CD4-positive, alpha-beta T cell treated with Interleukin-10 for 1 hour (primary cell): Measurements from ENCODE around the gene WASF2.
A peak's percentile ranks its signal among the peaks of the same experiment; 100 is the strongest.
"Not testable (repeated sequence)": the region's sequence is repeated elsewhere in the genome, so short reads cannot be mapped to it uniquely, and the experiment has no call there.

Experiments used
- DNase-seq: peaks from one replicate; pipeline ENCODE4 v3.0.0-alpha.2; 2020

WASF2 gene, protein sequence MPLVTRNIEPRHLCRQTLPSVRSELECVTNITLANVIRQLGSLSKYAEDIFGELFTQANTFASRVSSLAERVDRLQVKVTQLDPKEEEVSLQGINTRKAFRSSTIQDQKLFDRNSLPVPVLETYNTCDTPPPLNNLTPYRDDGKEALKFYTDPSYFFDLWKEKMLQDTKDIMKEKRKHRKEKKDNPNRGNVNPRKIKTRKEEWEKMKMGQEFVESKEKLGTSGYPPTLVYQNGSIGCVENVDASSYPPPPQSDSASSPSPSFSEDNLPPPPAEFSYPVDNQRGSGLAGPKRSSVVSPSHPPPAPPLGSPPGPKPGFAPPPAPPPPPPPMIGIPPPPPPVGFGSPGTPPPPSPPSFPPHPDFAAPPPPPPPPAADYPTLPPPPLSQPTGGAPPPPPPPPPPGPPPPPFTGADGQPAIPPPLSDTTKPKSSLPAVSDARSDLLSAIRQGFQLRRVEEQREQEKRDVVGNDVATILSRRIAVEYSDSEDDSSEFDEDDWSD

DNA sequence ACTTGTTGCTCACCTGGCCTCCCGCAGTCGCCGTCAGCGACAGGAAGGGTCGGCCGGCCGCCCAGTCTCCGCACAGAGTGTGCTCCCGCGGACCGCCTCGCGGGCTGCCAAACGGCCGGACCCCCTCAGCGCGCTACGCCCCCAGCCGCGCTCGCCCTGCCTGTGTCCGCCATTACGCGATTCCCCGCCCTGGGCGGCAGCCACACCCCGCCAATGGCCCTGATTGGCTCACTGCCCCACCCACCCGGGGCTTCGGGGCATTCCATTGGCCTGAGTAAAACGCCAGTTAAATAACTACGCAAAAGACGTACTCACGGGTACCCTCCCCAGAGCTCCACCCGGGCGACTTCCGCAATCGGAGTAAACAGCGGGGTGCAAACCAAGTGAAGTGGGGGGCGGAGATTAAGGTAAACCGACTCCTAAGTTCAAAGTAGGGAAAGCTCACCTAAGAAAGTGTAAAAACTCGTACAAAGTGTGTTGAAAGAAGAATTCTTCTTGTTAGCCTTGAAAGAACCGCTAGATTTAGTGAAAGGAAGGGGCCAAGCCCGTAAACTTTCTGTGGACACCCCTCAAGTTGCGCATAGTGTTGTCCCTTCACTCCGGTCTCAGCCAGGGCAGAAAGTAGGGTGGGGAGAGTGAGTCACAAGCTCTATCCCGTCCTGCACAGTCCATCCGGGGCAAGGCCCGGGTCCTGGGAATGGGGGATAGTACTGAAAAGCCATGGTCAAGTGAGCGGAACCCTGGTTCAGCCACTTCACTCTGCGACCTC lies at the start of gene WASF2:
Gene WASF2, minus strand, starts transcription at position 195 of the 769 bp plus-strand sequence. CDS start 61,277 bp downstream, outside the sequence.
- peak; percentile 98 for DNase-seq

DNA sequence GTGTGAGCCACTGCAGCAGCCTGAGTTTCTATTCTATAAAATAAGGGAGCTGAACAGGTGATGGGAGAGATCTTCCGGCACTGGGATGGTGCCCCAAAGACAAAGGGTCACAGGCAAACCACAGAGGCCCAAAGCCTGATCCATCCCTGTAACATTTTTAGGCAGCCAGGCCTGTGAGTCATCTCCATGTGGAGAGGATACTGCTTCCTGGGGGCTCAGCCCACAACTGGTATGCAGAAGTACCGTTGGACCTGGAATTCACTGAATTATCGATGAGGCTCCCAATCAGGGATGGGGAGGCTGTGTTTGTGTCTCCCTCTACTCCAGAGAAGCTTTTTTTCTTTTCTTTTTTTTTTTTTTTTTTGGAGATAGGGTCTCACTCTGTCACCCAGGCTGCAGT lies 48.8 kb upstream of the WASF2 start:
- no peak for DNase-seq

DNA sequence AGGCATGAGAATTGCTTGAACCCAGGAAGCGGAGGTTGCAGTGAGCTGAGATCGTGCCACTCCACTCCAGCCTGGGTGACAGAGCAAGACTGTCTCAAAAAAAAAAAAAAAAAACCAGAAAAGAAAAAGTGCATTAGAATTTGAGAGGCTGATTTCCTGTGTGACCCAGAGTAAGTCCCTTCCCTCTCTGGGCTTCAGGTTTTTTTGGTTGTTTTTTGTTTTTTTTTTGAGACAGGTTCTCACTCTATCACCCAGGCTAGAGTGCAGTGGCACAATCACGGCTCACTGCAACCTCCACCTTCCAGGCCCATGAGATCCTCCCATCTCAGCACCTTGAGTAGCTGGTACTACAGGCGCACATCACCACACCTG lies 48.3 kb upstream of the WASF2 start:
- not testable (repeated sequence) for DNase-seq

DNA sequence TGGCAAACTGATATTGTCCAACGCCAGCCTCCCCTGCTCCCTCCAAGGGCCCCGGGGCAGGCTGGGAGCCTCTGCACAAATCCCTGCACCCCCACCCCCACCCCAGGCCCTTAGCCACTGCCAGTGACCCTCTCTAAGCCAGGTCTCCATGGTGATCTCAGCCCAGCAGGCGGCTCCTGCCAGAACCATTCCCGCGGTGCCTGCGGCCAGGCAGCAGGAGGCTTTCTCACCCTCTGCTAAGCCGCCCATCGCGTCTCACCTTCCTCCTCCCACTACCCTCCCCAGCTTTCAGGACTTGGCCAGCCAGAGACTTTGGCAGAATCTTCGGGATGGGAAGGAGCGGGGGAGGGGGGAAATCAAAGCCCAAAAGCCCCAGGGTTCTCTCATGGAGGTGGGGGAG lies 46.8 kb upstream of the WASF2 start:
- no peak for DNase-seq

DNA sequence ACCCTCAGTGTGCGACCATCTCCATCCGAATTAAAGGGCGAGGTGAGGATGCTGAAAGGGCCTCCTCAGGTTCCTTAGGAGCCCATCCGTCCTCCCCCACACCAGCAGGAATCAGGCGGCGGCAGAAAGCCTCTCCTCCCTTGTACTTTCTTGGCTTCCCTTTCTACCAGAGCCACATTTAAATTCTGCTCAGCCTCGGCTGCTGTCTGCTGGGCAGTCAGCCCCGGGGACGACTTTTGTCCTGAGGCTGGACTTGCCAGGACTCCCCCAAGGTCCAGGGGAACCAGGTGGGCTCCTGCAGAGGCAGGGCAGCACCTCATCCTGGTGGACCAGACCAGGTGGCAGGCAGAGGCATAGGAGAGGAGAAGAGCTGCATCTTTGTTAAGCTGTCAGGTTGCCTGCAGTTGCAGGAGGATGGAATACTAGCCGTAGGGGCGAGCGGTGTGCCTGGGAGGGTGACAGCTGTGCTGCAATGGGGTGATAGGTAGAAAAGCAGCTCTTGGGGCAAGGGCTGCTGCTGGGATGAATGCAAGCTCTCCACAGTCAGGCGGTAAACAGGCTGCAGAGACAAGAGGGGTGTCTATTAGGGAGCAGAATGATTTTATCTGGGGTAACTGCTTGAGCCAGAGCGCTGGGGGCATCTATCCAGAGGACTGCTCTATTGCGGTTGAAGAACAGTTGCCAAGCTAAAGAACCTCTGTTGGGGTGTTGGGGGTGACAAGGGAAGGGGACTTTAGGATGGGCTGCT lies 46.2 kb upstream of the WASF2 start:
- DNase-seq, result no peak

DNA sequence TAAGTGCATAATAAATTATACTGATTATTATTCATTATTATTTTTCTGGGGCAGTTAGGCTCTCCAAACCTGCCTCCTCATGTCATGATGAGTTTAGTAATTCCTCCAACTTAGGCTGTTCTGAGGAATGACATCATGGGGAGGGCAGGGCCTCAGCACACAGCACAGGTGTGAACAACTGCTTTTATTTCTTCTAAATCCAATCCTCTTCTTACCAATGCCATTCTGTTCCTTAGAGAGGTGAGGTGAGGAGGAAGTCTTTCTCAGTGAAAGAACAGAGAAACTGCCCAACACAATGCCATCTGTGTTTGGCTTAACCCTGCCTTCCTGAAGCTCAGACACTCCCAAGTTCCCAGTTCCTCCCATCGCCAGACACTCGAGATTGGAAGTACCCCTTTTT lies 45.4 kb upstream of the WASF2 start:
- no peak for DNase-seq

DNA sequence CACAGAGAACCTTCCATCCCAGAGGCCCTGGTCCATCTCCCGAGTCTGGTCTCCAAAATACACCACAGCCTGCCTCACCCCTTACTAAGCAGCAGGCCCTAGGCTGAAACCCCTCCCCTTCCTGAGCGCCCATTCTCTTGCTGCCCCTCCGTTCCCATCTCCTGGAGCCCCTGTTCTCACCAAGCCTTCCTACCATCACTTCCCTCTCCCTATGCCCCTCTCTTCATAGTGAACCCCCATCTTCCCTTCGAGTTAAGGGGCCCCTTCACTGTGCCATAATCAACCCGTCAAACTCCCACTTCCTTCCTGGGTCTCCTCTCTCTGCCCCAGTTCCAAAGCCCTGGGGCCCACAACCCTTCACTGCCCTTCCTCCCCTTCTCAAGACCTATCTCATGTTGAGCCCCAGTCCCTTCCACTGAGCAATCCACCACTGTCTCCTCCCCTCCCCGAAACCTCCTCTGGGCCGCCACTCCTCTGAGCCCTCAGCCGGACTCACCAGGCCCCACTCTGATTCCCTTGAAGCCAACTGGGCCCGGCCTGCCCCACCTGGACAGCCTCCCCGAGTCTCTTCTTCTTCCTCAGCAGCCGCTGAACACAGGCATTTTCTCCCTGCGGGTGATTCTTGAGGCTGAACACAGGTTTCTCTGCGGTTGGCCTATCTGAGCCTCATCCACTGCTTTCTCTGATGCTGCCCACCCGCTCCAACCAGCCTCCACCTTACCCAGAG lies 42.2 kb upstream of the WASF2 start:
- no peak for DNase-seq

DNA sequence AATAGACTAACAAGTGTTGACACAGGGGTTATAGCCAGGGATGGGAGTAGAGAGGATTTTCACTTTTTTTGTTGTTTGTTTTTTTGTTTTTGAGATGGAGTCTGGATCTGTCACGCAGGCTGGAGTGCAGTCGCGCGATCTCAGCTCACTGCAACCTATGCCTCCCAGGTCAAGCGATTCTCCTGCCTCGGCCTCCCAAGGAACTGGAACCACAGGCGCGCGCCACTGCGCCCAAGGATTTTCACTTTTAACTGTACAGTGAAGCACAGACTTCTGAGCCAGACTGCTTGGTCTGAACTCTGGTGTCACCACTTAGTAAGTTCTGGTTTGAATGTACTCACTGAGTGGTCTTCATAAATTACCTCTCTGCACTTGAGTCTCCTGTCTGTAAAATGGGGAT lies 40.2 kb upstream of the WASF2 start:
- DNase-seq, result no peak

DNA sequence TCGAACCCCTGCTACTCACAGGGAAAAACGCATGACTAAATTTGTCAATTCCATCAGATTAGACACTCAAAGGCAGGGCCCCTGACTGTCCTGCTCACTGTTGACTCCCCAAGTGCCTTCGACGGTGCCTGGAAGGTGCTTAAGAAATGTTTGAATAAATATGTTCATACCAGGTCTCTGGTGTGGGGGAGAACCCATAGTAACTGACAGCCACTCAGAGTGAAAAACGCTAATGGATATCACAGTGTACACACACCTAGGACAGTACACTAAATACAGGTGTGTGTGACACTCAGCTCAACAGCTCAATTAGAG lies 39.7 kb upstream of the WASF2 start:
- no peak for DNase-seq

DNA sequence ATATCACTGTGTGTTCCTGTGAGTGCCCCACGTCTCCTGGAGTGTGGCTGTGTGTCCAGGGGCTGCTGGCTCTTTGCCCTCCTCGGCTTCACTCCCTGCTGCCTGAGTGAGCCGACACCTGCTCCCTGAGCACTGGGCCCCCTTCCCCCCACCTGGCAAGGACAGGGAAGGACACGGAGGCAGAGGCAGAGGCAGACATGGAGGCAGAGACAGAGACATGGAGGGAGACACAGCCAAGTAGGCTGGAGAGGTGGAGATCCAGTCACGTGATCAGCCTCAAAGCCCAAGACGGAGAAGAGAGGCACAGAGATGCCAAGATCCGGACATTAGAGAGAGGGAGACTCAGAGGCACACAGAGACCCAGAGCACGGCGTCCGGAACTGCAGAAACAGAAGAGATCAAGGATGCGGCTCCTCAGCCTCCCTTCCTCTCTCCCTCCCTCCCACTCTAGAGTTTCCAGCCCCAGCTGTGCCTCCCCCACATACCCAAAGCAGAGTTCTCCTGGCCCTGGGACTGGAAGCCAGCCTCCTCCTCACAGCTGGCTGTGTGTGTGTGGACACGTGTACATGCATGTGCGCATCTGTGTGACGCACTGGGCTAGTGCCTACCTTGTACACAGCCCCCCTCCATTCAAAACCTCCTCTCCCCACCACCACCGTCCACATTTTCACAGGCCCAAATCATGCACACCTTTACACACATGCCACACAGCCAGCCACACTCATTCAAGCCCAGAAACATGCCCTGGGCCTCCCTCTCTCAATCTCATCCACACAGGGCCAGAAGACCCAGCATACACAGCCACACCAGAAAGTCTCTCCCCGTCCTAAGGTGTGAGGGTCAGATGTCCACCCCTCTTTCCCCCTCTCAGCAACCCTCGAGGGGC lies 39.1 kb upstream of the WASF2 start:
- no peak for DNase-seq

DNA sequence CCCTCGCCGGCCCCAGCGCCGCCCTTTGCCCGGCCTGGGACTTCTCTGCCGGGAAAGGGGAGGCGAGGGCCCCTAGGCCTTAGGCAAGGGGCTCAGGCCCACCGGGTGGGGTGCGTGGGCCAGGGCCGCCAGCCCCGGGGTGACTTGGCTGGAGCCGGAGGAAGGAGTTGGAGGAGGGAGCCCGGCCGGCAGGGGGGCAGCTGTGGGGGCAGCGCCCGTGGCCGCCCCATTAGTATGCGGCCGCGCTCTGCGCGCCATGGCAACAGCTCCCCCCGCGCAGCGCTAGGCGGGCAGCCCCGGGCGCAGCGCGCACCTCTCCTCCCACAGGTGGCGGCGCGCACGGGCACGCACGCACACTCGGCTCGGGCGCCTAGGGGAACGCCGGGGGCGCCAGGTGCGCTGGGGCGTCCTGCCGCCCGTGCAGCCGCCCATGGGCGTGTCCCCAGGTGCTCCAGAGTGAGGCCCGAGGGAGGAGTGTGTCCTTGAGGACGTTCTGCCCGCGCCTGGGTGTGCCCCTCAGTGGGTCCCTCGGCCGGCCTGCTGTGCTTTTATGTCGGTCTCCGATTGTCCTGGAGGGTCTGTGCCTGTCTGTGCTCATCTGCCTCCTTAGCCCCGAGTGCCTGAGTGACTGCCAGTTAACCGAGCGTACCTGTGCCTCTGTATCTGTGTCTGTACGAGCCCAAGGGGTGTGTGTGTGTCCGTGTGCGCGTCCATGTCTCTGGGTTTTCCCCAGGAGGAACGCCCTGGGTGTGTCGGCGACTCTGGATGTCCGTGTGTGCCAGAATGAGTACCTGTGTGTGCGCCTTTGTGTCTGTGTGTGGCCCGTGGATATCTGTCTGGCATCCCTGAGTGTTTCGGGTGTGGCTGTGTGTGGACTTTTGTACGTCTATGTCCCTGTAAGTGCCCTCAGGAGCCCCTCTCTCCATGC lies 38.2 kb upstream of the WASF2 start:
- peak; percentile 56 for DNase-seq

DNA sequence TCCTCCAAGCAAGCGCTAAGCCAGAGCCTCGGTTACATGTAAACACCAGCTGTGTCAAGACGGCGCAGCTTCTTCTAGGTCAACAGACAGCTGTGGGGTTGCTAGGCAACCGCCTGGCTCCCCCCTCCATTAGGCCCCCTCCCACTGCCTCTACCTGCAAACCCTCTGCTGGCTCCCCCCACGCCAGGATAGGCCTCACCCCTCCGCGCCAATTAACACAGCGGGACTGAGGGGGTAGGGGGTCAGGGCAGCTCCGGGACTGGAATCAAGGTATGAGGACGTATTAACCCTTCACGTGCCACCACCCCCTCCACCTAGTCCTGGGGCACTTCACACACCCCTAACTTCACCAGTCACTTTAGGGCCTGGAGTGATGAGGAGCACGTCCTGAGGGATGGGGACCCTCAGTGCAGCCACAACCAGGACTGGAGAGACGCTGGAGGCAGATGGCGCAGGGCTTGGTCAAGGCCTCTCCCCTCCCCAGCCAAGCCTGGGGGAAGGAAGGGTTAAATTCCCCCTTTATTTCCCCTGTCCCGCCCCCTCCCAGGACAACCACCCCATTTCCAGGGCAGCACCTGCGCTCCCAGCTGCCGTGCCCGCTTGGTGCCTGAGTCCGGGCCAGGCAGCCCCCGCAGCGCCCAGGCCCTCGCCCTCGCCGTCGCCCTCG lies 37.4 kb upstream of the WASF2 start:
- peak; percentile 58 for DNase-seq

DNA sequence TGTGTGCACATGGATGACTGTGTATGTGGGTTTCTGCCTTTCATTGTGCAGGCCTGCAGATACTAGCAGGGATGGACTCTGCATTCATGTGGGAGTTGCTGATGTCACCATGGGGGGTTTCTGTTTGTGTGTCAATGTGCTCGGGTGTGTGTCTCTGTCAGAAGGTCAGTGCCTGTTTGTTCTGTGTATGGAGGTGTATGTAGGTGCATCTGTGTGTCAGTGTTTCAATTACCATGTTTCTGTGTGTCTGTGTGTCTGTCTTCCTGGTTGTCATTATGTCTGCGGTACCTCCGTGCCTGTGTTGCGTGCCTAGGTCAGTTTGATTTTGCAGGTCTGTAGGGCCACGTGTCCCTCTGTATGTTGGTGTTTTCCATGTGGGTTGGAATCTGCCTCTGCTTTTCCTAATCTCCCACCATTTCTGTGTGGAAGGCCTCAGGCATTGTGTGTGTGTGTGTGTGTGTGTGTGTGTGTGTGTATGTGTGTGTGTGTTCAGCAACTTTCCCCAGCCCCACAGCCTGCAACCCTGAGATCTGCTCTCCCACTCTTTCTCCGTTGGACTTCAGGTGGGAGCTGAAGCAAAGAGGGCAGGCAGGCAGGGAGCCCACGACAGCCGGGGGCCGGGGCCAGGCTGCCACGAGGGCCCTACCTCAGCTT lies 36.7 kb upstream of the WASF2 start:
- no peak for DNase-seq

DNA sequence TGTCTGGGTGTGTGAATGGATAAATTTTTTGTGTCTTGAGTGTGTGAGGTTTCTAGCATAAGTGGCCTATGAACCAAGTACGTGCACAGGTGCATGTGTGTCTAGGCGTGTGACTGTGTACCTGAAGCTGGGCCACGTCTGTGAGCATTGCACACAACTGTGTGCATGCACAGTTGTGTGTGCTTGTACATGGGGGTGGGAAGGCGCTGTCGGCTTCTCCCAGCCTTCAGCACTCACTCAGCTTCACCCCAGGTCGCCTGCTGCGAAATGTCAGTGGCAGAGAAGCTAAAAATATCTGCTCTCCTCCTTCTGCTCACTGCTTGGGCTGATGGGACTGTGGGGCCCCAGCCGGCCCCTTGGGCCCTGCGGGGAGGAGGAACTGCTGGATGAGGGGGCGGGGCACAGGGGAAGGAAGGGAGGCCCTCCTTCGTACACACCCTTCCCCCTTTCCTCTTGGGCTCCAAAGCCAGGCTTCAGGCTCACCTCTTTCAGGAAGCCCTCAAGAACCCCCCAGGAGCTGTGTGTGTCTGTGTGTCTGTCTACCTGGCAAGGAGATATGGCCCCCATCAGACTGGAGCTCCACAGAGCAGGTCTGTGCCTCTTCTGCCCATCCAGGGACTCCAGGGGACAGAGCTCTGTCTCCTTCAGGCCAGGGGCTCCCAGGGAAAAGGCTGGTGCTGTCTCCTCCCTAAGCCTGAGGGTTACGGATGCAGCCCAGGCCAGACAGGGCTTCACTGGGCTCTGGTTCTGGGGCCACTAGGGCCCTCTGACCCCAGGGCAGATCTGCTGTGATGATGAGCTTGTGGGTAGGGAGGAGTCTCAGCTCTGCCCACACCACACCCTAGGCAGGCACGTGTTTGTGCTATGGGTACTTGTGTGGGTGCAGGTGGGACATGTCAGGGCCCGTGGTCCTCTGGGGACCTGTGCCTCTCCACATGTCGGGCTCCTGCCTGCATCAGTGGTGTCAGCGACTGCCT lies 35.6 kb upstream of the WASF2 start:
- peak; percentile 41 for DNase-seq

DNA sequence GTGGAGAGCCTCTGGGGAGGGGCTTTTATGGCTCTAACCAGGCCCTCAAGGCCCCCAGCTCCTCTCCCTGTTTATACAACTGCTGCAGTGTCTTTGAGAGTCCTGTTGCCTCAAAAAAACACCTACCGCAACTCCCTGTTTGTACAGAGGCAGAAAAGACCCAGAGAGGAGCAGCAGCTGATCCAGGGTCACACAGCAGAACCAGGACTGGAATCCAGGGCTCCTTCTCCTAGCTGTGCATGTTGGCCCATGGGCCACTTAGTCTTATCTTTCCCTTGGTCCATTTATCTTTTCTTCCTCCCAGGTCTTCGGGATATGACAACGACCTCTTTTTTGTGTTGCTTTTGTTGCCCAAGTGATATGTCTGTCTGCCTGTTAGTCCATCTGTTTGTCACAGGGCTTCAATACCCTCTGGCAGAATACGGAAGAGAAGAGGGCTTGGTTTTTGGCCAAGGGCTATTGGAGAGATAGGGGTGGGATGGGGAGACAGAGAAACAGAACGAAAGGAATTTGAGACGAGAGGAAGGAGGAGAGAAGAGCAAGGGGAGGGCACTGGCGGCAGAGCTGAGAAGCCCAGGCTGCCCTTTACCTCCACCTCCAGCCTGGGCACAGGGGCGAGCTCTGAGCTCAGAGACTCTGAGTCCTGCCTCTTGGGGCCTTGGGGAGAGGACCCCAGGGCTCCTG lies 33.5 kb upstream of the WASF2 start:
- no peak for DNase-seq

DNA sequence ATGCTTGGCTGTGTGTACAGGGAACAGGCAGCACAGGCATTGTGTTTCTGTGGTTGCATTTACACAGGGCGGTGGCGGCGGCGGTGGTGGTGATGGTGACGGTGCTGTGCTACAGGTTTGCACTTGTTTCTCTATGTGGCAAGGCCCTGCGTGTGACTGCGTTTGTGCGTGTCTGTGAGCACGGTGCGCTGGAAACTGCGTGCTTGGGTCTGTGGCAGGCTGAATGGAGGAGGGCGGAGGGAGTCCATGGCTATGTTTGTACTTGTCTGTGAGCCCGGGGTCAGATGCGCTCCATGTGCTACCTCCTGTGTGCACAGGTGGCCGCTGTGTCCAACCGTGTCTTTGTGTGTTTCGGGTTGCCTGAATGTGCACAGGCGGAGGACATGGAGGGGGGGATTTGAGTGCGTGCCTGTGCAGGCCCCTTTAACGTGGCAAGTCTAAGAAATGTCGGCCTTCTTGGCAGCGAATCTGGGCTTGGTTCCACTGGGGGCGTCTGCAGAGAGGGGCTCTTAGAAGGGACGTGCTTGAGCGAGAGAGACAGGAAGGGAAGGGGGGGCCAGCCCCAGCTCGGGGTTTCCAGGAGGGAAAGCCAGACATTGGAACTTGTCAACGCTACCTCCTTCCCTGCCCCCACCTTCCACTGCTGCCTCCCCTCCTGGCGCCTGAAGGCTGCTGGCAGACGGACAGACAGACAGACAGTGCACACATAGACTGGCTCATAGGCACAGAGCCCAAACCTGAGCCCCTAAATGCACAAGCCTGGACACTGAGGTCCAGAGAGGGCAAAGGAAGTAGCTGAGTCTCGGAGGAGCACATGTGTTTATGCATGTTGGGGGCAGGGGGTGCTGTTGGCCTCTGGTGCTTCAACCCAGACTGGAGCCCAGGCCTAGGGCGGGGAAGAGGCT lies 32.7 kb upstream of the WASF2 start:
- DNase-seq, result peak; percentile 60
